NCI-H460 (cell line): ENCODE measurements around the gene COL5A2. TPM values are rescaled to one million over a fixed set of nuclear protein-coding genes. Genes with fewer than 3 reads are reported as not detected.
A peak's percentile ranks its signal among the peaks of the same experiment; 100 is the strongest.

Experiments used
- DNase-seq: peaks from one replicate; pipeline ENCODE4 v3.0.0-alpha.2; 2016; ENCODE audit warnings: low read depth; ENCODE audit errors: extremely low read depth
- total RNA-seq: library from RNA; depleted of rRNA; stranded (reverse); fragments of >200 nt; shearing (Covaris generic); gene quantifications from 2 replicates; pipeline ENCODE4 v1.2.3, GENCODE V29; 2014

The COL5A2 gene
- total RNA-seq, 1 experiment from 2014 or later = 1,098 TPM

DNA sequence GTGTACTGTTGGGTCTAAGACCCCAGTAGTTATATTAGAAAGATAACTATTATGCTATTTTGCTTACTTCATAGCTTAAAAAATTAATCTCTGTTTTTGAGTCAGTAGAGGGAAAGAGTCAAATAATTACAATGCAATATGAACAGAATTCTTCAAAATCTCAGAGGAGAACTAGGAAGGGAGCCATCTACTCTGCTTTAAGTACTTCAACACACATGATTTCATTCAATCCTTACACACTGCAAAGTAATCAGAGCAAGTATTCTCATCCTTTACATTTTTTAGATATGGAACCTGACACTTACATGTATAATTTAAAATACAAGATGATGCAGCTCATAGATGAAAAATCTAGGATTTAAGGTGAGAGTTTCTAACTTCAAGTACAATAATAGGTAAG lies 27.7 kb downstream of the COL5A2 start:
- DNase-seq = no peak

DNA sequence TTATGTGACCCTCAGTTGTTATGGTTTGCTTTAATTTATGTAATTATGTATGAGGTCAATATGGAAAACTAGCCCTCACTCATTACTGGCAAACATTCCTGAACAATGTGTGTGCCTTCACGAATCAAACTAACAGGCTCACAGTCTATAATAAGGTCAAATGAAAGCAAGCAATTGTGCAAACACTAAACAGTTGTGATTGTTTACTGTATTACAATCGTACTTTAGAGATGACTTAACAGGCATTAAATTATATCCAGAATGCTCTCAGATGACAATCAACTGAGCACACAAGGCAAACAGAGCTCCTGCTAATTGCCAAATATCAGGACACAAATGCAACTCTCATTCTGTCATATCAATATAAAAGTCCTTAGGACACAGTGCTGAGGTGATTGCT lies 29.5 kb downstream of the COL5A2 start:
- DNase-seq = no peak

DNA sequence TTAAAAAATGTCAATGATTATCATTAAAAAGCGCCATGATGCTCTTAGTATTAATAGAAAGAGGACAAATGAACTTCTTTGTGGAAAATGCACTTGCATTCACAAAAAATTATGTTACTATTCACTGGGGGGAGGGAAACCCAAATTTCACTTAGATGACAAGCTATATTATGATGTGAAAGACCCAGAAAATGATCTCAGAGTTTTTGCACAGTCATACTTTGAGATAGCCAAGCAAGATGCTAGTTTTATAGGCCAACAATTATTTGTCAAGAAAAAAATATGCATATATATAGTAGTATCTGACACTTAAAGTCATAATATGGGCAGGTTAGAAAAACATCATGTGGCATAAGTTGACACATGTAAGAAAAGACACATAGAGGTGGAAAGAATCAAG lies 31.6 kb downstream of the COL5A2 start:
- DNase-seq = no peak

DNA sequence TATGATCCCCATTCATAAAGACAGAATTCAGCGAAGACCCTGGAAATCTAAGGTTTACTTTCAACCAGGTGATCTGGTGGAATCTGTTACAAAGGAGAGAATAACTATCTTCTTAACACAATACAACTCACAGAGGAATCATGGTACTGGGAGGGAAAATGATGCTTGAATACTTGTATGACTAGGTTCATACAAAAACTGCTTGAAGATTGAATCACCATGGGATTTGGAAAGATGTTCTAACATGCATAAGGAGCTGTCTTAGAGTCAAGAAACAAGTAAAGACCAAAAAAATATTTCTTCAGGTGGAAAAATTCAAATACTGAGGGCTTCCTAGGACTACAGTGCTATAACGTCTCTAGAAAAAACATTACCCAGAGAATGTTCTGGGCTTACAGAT lies 32.2 kb downstream of the COL5A2 start:
- no peak for DNase-seq

DNA sequence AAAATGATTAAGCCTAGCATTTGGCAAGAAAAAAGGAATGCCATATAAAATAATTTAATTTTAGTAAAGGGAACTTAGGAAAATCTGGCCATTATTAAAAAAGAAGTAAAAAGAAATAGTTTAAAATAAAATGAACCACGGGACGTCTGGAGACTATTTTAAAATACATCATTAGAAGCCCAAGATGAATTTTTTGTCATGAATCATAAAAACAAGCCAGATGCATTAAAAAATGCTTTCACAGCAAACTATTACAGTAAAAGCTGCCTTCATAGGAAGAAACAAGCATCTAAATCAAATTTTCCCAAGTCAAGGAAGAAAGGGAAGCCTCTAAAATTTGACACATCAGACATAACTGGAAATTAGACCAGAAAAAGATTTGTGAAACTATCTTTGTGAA lies 33.0 kb downstream of the COL5A2 start:
- no peak for DNase-seq

DNA sequence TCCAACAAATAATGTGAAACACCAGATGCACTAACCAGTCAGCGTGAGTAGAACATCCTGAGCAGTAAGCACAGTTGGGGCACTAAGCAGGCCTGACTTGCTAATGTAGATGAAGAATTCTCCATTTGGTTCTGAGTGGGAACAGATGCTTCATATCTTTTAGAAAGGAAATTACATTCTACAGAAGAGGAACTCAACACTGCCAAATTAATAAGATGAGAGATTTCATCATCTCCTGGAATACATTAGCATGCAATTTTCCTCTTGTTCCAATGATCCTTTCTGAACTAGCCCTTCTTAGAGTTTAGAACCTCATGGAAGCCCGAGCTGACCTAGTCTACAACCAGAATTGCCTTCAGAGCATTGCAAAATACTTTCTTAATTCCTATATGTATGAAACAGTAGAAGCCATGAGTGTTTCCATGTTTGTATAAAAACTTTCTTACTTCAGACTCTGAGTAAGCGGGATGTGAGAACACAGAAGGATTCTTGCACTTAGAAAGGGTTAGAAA lies 34.8 kb downstream of the COL5A2 start:
- no peak for DNase-seq

DNA sequence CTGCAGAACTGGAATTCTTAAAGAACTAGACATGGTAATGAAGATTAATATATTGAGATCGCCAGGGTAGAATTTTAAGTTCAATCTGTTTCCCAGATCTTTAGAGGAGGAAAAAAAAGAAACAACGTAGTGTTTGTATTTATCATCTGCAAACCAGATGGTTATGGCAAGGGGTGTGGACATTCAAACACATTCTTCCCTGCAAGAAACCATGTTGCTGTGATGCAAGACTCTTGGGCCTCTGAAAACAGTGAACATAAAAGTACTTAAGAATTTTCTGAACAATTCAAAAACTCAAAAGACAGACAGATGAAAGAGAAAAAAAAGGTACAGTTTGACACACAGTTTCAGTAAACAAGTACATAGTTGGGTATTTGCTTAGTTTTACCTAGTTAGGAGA lies 35.6 kb downstream of the COL5A2 start:
- DNase-seq = no peak

DNA sequence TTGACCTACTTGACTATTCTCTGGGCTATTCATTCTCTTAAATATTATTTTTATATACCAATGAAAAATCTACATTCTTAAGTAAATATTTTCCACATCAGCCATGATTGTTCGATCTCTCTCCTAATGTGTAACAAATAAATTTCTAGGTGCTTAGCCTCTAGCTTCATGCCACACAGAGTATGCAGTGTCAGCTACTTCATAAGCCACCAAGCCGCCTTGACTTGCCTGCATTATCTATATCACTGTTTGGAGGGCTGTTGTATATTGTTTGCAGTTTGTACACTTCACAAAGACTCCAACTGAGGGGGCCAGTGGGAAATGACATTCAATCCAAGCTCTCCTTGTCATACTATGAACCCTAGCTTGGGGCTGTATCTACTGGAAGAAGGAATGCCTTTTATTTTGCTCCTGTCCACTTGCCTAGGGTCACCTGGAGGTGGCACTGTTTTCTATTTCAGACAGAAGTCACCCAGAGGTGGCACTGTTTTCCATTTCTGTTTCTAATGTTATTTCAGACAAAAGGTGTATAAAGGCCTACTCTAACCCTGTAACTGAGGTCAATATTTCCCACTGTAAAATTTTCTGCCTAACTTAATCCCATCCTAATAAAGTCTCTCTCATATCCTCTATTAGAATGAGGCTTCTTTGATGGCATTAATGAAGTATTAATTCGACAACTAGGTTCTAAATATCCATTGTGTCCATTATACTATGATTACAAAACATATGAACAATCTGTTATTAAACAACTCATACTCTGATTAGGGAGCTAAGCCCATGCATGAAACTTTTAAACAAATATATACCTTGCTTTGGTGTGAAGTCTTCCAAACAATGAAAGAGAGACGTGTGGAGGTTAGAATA lies 36.4 kb downstream of the COL5A2 start:
- DNase-seq = peak; percentile 76

DNA sequence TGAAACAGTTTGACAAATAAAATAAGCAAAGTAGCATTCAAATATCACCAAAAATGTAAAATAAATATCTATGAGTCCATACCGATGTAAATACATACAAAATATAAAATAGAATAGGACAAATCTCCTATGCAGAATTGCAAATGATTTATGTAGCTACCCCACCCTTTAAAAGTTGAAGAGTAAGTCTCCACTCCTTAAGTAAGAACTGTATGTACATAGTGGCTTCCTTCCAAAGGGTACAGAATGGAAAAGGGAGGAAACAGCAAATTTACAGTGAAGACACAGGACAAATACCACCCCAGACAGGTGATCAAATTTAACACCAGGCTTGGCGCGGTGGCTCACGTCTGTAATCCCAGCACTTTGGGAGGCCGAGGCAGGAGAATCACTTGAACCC lies 40.8 kb downstream of the COL5A2 start:
- DNase-seq = no peak

DNA sequence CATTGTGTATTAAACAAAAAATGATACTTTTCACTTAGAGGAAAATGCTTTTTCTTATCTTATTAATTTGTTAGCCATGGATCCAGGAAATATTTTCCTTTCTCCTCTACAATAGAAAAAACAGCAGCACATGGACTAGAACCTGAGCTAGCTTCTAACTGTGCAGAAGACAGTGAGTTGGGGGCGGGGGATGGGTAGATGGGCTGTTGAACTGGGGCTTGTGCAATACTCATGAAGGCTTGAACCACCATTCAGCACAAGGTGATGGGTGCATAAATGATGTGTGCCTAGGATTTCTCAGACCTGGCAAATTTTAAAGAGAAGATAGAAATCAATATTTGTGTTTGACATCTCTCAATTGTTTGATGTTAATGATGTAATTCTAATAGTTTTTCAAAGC lies 42.0 kb downstream of the COL5A2 start:
- DNase-seq = no peak

DNA sequence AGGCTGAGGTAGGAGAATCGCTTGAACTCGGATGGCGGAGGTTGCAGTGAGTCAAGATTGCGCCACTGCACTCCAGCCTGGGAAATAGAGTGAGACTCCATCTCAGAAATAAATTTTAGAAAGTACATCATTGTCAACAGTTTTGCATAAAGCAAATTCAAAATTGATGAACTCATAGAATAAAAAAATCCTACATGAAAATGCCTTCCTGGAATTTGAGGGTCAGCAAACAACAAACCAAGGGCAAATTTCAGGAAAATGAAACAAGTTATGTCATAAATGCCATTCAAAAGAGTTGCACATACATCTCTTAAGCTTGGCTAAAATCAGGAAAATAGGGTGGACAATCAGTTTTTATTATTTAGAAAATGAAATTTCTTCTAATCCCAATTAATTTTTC lies 45.1 kb downstream of the COL5A2 start:
- DNase-seq = no peak

DNA sequence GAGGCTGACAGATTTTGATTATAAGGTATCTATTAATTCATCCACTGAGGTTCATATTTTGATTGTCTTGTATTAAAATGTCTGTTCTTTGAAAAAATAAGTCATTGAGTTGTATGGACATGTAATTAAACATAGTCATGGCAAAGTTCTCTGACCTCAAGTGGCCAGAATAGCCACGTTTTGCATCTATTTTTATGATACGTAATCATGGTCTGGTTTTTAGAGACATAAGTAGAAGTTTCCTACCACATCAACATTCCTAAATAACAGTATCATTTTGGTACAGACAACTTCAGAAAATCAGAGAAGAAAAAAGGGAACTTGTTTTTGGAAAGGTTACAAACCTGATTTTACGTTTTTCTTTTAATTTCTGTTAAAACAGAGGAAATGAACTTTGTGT lies 47.6 kb downstream of the COL5A2 start:
- no peak for DNase-seq

DNA sequence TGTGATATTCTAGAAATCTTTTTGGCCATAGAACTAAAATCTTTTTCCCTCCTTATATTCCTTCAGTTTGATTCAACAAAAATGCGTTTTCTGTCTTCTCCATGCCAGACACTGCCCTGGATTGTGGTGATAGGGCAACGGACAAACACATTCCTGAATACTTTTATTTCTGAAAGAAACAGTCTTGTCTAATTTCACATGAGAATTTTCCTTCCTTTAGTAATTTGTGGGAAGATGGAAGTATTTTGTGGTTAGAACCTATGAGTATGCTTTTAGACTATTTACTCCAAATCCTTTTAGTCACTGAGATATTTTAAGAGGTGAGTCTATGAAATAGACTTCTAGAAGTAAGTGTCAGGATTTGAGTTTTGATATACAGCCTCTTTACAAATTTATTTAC lies 49.6 kb downstream of the COL5A2 start:
- no peak for DNase-seq

DNA sequence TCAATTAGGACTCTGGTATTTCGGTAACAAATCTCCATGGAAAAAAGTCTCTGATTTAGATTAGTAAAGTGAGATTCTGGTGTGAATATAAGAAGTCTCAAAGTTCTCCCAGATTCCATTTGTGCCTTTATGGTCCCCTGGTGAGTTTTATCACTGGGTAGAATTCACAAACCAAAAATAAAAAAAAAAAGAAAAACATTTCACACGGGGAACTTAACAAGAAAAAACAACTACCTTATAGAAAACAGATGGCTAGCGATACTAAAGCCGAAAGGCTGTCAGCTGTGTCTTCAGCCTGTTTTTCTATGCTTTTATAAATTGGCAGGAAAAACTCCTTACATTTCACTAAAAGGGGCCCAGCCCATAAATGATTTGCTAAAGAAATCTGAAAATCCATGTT lies 50.6 kb downstream of the COL5A2 start:
- no peak for DNase-seq

DNA sequence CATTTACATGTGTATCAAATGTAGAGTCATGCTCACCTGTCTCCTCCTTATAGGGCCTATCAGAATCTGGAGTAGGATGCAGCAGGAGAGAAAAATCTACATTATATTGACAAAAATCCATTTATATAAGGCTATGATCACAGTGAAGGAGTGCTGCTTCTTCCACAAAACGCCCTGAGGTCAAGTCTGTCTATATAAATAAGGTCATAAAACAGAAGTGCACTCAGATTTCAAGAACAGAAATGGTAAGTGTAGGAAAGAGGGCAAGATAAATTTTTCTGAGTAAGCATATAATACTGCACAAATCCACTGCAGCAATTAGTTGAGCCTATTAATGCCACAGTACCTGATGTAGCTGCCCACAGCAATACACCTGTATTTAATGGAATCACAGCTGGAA lies 51.8 kb downstream of the COL5A2 start:
- no peak for DNase-seq

DNA sequence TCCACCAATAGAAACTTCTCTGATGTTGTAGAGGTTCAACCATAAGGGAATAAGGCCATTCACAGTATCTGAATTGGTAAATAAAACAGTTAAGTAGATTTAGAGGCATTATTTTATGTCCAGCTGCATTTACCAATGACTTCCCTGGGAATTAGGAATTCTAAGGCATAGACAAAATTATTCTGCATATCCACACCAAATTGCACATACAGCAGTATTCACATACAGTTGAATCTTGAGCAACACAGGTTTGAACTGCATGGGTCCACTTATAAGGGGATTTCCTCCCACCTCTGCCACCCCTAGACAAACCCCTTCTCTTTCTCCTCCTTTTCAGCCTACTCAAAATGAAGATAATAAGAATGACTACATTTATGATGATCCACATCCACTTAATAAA lies 54.4 kb downstream of the COL5A2 start:
- no peak for DNase-seq

DNA sequence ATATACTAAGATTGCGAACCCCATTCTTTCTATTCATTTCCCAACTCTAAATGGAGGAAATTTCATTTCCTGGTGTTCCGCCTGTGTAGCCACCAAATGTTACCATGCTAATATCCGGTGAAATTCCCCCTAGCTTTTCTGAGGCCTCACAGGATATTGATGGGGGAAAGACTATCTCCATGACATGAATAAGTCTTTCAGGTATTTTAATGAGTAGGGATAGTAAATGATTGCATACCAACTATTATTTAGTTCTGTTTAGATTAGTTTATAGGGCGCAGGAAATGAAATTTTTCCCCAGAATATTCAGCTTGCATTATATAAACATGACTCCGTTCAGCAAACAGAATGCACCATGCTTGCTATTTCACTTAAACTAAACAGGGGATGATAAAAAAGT lies 55.4 kb downstream of the COL5A2 start:
- DNase-seq = no peak

DNA sequence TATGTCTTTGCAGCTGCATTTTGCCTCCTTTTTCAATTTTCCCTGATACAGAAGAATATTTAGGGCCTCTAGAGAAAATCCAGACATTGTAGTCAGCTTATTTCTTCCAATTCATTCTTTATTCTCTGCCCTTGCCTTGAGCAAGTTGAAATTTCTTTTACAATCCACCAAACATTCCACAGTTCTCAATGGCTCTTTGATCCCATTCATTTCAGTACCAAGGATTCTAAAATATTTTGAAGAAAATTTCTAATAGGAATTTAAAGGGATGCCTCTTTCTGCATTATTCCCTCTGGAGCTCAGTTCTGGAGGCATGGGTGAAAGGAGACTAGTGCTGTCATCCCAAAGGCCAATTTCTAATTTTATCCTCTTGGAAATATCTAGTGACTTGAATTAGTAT lies 61.2 kb downstream of the COL5A2 start:
- DNase-seq = no peak

DNA sequence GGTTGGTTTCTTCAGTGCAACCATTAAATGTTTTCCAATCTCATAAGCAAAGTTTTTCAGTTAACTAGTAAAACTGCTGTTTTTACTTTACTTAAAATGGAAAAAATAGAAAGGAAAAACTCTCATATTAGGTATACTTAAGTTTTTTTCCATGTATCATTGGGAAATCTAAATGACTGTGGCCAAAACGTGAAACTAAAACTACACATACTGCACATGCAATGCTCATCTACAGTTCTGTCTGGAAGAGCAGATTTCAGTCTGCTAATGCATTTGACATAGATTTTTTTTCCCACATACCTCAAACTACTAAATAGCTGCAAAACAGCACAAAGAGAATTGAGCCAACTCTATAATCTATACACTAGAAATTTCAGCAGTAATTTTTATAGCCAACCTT lies 62.6 kb downstream of the COL5A2 start:
- DNase-seq = no peak

DNA sequence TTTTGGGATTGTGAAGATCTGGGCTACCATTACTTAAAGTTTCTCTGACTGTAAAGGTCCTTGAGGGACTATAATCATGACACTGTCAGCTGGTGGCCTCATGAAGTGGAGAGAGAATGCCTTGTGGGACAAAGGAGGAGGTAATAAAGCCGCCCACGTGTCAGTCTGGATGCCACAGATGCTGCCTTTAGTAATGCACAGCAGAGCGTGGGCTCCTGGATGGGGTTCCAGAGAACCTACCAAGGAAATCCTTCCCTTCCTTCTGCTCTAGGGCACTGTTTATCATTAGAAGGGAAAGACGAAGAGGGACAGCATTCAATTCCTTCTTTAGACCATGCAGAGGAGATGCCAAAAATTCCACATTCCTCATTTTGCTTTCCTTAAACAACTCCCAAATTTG lies 63.5 kb downstream of the COL5A2 start:
- no peak for DNase-seq

DNA sequence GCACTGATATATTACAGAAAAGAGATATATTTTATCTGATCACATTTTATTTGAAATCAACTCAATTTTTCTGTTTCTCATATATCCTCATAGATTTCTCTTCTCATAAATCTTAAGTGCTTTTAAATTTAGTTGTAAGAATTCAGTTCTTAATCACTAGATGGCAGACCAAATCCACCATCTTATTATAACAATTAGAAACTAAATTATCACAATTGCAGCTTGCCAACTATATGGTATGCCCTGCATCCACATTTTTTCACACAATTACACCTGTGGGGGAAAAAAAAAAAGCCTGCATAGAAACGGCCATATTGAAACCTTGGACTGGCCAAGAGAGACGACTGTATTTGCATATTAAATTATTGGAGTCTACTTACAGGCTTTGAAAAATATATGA lies 64.4 kb downstream of the COL5A2 start:
- DNase-seq = no peak

DNA sequence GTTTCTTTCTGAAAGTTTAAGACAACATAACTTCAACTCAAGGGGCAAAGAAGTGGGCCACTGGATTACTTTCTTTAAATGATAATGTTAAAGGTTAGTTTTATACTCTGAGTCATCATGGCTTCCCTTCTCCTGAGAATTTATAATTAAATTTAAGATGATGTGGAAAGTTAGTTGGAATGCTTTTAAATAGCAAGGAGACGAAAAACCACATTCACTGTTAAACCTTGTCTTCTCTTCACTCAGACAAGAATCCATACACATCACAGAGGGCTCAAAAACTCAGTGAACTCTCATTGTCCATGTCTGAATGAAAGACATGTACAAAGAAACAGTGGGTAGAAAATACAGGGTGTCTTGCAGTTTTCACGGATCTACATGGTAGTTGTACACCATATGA lies 65.6 kb downstream of the COL5A2 start:
- DNase-seq = no peak
